NCI-H146 (cell line): ENCODE results near the gene ZNF791.
"Not testable (repeated sequence)": the region's sequence is repeated elsewhere in the genome, so short reads cannot be mapped to it uniquely, and the experiment has no call there.

Source experiments
- DNase-seq: peaks from one replicate; lab custom pipeline; 2025; lab: John Stamatoyannopoulos, UW

The ZNF791 gene

DNA sequence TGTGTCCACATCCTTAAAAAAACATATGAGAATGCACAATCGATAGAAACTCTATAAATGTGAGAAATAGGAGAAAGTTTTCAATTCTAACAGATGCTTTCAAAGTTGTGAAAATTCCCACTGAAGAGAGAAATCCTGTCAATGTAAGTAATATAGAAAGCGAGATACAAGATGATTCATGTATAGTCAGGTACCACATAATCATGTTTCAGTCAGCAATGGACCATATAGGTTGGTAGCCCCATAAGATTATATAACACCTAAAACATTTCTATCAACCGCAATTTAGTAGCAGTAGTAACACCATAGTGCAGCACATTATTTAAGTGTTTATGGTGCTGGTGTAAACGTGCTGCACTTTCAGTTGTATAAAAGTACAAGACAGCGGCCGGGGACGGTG lies 18.5 kb downstream of the ZNF791 start:
- DNase-seq, result no peak

DNA sequence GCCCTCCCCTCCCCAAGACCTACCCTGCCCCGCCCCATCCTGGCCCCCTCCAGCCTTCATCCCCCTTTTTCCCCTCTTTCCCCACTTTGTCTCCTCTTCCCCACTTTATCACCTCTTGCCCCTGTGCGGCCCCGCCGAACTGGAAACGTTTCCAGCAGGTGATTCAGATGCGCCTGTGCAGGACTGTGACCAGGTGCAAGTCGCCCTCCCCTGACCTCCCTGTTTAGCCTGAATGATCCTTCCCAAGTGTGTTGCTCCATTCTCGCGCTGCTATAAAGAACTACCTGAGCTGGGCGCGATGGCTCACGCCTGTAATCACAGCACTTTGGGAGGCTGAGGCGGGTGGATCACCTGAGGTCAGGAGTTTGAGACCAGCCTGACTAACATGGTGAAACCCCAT lies 25.9 kb downstream of the ZNF791 start:
- peak; percentile 28 for DNase-seq

DNA sequence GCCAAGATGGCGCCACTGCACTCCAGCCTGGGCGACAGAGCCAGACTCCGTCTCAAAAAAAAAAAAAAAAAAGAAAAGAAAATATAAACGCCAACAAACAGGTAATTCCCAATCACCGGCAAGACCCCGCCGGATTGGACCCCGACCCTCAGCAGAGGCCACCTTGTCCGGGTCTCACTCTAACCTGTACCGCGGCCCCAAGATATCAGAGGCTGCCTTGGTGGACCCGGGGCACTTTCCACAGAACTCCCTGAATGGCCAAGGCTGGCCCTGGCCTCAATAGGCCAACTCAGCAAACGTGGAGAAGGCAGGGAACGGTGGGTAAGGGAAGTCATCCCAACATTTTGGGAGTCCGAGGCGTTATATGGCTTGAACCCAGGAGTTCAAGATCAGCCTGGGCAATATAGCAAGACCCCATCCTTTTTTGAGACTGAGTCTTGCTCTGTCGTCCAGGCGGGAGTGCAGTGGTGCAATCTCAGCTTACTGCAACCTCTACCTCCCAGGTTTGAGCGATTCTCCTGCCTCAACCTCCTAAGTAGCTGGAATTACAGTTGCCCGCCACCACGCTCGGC lies 28.0 kb downstream of the ZNF791 start:
- no peak for DNase-seq

DNA sequence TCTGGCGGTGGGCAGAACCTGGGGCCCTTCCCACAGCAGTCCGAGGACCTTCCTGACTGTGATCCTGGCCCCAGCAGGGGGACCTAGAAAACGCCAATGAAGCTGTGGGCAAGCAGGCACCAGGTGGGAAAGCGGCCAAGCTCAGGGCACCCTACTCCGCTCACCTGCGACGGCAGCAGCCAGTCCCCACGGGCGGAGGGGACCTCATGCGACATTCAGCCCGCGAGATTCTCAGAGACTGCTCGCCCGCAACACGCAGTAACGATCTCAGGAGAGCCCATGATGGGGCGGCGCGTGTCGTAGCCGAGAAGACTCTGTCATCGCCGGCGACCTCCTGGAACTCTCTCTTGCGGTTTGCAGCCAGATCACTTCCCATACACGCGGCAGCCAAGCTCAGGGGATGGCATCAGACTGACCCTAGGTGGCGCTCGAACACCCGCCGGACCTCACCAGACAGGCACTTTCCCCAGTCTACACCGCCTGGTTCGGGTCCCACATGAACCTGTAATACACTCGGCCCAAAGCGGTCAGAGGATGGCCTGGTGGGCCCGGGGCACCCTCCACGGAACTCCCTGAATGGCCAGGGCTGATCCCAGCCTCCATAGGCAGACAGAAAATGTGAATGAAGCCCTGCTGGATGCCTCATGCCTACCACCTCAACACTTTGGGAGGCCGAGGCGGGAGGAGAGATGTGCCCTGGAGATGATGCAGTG lies 29.3 kb downstream of the ZNF791 start:
- DNase-seq, result peak; percentile 89

DNA sequence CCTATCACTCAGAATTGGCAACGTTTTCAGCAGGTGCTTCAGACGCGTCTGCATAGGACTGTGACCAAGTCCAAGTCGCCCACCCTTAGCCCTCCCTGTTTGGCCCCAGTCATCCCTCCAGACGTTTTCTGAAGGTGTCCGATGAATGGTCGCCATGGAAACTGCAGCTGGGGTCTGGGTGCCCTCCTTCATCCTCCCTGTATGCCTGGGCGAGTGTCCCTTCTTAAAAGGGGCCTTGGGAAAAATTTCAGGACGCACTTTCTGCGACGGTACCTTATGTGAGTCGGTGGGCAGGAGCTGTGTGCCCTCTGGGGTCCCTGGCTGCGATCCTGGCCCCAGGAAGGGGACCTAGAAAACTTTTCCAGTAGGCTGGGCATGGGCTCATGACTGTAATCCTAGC lies 30.7 kb downstream of the ZNF791 start:
- DNase-seq, result no peak

DNA sequence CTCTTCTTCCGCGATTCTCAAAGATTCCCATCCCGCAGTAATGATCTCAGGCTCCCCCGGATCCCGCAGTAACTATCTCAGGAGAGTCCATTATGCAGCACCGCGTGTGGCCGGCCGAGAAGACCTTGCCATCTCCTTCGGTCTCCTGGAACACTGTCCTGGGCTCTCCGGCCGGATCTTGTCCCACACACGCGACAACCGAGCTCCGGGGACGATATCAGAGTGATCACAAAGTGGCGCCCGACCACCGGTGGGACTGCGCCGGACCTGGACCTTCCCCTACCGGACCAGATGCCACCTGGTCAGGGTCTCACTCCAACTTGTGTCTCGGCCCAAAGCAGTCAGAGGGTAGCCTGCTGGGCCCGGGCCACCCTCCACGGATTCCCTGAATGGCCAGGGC lies 31.8 kb downstream of the ZNF791 start:
- DNase-seq, result no peak

DNA sequence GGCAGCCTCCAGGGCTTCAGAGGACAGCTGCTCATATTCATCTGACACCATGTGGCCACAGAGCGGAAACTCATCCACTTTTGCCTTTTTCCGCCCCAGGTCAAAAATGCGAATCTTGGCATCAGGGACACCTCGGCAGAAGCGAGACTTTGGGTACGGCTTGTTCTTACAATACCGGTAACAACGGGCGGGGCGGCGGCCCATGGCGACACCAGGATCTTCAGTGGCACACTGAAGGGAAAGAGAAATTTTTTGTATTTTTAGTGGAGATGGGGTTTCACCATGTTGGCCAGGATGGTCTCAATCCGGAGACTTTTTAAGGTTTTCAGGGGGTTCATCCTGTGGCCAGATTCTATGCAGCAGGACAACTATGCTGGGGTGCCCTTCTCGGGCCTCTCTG lies 33.0 kb downstream of the ZNF791 start:
- DNase-seq, result not testable (repeated sequence)

DNA sequence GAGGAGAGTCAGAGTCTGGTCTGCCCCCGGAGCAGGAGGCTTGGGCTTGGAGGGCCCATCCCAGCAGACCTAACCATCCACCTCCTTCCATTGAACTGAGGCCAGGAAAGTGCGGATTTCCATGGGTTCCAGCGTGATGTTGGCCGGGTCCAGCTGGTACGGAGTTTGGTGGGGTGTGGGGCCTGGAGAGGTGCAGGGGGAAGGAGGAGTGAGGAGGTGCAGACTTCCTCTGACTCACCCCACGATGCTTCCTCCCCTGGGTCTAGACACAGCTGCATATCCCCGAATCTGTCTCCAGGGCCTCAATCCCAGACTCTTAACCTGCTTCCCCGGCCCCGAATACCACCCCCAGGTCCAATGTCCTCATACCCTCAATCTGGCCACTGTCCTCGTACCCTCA lies 35.8 kb downstream of the ZNF791 start:
- no peak for DNase-seq

DNA sequence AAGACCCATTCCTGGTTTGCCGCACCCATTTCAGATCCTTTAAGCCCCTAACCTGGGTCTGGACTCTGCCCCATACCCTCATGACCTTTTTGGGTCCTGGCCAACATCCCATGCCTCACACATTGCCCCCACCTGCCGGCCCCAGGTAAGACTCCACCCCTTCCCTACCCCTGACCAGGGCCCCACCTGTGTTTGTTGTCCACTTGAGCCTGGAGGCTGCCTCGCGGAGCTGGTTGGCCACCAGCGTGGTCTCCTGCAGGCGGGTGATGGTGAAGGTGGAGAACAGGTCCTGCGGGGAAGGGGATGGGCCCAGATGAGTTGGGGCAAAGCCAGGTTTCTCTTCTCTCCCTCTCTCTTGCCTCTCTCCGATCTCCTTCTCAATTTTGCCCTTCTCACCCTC lies 36.3 kb downstream of the ZNF791 start:
- peak; percentile 87 for DNase-seq

DNA sequence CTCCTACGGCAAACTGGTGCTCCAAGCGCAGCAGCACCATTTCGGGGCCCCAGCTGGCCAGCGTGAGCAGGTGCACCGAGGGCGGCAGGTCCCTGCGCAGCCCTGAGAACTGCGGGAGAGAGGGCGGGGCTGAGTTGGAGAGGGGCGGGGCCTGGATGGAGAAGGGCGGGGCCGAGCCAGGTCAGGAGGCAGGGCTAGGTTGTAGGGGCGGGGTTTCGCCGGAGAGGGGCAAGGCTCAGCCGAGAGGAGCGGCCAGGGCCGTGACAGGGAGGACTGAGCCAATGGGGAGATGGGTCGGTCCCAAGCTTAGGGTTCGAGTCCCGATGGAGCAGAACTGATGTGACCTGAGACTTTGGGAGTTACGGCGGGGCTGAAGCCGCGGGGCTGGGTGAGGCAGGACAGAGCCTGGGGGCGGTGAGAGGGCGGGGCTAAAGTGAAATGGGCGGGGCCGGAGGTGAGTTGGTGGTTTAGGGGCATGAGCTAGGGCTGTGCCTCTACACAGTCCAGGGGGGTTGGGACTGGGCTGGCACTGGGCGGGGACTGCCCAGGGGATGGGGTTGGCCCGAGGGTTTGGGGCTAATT lies 36.9 kb downstream of the ZNF791 start:
- DNase-seq, result peak; percentile 97

DNA sequence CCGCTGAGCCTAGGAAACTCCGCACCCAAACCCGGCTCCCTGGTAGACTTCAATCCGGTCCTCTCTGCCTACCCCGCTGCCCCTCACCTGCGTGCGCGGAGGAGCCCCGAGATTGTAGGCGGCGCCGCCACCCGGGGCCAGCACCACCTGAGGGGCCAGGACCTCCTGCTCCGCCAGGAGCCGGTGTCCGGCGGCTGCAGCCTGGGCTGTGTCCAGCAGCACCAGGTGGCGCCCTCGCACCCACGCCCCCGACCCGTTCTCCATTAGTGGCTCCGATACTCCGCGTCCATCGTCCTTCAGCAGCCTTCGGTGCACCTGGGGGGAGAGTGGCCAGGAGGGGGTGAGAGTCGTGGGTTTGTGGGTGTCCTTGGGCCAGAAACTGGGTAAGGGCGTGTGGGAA lies 37.4 kb downstream of the ZNF791 start:
- peak; percentile 93 for DNase-seq

DNA sequence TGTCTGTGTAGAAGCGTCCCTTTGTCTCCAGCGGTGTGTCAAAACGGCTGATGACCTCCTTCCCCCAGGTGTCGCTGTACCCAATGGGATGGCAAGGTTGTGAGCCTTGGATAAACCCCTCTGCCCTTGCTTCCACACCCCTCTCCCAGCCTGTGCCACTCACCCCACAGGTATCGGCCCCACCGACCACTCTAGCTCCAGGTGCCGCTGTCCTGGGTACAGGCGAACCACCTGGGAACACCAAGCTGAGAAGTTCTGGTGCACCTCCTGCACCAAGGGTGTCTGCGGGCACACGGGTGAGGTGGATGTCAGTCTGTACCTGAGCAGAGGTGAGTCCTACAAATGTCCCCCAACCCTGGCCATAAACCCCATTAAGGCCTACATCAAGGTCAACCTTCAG lies 39.2 kb downstream of the ZNF791 start:
- DNase-seq, result no peak

DNA sequence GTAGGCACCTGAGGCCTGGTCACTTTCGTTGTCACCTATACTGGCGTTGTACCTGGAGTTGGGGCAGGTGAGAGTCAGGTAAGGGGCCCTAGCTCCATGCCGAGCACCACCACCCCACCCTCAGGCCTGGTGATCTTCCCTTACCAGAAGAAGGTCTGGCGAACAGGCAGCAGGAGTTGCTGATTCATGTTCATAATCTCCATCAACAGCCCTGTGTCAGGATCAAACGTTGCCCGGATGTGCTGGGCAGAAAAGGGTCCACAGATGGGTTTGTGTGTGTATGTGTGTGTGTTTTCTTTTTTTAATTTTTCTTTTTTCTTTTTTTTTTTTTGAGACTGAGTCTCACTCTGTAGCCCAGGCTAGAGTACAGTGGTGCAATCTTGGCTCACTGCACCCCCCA lies 41.5 kb downstream of the ZNF791 start:
- no peak for DNase-seq

DNA sequence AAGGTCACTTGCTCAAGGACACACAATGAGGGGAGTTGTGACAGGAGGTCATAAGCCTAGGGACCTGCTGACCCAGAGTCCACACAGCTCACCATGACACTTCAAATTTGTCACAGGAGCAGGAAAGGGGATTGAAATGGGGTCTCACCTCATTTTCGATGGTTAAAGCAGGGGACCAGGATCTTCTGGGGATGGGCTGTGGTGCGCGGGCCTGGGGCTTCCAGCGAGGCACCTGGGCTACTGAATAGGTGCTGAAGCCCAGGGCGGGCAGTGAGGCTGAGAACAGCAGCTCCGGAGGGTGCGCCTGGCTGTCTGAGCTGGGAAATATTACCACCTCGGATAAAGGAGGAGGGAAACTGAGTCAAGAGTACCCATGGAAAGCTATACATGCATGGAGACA lies 44.8 kb downstream of the ZNF791 start:
- no peak for DNase-seq

DNA sequence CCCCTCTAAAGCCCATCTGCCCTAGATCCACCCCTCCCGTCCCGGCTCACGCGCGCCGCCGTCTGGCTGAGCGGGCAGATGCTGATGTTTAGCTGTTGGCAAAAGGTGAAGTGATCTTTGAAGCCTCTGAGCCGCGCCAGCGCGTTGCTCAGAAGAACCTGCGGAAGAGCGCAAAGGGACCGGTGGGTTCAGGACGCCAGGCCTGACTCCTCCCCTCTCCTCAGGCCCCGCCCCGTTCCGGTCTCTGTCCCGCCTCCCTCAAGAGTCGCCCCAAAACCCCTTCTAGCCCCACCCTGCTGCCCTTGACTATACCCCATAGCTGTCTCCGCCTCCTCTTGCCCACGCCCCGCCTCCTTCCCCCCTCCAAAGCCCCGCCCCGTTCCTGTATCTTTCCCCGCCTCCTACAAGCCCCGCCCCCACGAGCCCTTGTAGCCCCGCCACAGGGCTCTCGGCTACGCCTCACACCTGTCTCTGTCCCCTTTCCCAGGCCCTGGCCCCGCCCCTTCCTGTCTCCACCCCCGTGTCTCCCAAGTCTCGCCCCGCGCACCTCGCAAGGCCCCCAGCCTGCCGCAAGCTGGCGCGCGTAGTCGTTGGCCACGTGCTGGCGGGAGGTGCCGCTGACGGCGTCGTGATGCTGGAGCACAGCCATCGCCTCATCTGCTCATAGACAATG lies 46.3 kb downstream of the ZNF791 start:
- DNase-seq, result no peak

DNA sequence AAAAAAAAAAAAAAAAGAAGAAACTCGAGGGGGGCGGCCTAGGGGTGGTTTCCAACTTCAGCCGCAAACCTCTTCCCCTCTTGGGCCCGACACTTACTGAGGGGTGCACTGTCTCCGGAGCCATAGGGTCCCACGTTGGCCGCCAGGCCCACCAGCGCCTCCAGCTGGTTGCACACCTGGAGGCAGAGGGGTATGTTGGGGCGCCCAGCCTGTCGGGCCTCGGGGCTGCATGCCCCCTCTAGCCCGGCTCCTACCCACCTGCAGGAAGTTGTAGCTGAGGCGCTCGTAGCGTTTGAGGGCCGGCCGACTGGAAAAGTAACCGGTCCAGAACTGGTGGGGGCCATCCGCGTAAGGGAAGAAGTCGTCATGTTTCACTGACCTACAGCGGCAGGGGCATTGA lies 47.2 kb downstream of the ZNF791 start:
- no peak for DNase-seq

DNA sequence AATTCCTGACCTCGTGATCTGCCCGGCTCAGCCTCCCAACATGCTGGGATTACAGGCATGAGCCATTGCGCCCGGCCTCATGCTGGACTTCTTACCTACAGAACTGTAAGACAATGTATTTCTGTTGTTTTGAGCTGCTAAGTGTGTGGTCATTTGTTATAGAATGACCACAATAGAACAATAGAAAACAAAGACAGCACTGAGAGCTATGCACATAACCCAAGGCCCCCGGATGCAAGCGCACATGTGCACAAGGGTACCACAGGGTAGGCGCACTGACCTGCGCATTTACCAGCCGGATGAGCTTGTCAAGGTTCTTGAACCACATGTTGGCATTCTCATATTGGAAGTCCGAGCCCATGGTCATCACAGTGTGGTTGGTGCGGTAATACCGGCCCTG lies 50.3 kb downstream of the ZNF791 start:
- no peak for DNase-seq

DNA sequence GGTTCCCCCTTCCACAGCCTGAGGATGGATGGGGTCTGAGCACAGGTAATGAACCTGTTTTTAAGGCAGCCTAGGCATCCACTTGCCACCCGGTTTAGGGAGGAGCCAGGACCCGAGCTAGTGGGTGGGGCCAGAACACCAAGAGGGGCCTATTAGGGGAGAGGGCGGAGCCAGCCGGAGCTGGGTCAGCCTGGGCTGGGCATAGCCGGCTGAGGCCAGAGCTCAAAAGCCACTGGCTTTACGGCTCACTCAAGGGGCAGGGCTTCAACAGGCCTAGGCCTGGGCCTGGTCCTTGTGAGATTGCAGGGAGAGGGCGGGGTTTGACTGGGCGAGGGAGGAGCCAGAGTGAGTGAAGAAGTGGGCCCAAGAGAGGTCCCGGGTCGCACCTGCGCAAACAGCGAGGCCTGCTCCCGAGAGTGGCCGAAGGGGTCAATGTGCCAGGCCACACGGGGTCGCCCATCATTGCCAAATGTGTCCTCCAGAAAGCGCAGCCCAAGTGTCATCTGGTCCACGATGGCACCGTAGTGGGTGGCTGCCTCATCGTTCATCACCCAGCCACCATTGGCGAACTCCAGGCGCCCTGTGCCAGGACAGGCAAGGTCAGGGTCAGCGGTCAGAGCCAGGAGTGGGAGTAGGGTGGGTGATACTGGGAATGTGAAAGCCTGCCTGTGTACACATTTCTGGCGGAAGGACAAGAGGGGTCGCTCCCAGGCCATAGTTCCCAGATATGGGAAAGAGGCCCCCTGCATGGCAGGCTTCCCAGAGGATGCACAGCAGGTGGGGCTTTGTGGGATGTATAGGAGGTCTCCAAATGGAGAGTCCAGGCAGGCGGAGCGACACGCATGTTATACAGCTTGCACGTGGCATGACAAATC lies 53.9 kb downstream of the ZNF791 start:
- DNase-seq, result peak; percentile 37

DNA sequence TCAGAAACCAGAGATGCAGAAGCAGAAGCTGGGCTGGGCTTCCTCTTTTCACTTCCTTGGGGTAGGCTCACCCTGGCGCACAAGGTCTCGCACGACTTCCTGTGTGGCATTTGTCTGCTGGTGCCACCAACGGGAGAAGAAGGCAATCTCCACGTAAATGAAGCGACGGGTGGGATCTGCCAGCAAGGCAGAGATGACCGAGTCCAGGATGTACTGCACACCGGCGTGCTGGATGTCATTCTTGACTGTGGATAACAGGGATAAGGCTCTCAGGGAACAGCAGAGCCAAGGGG lies 54.5 kb downstream of the ZNF791 start:
- no peak for DNase-seq

DNA sequence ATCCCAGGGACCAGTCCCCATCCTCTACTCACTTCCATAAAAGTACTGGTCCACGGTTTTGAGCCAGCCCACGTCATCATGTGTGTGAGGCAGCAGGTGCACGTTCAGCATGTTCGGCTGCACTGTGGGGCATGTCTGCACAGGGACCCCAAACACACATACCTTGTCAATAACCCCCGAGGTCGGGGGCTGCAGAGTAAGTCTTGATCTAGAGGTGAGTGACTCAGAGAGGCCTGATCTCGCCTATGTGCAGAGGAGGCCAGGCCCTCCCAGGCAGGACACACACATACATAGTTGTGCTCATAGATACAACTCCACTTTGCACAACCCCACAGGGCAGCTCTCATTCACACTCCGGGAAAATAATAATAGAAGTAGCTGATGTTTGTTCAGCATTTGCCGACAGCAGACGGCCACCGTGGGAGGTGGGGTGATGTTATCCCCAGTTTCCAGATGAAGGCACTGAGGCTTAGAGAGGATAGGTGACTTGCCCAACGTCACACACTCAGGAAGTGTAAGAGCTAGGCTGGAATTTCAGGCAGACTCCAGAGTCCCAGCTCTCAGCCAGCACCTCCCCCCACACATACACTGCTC lies 55.0 kb downstream of the ZNF791 start:
- DNase-seq, result no peak

DNA sequence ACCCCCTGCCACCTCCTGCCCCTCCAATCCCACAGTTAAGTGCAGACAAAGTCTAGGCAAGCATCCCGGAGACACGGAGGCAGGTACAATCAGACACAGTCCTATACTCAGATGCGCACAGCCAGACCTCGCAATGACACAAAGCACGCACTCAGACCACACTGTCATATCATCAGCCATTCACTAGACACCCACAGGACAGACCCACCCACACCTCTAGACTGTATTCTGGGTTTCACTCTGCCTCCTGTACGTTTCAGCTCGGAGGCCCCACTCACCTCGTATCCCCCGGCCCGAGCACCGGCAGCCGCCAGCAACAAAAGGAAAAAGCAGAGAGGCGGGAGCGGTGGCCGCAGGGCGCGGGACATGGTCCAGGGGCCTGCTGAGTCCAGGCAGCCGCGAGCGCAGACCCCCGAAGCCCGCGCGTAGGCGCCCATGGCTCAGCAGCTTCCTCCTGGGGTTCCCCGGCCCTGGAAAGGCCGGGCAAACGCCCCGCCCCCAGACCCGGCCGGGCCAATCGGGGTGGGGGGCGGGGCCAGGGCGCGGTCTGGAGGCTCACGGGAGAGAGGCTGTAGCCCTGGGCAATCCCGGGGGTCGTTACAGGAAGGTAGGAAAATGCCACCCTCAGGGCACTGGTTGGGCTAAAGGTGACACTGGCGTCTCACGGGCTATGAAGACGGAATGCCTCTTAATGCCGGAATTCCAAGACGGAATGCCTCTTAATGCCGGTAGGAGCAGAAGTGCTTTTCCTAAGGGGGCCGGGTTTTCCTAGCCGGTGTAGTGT lies 55.7 kb downstream of the ZNF791 start, which contains the start of the genes MAN2B1 and WDR83:
TSS of gene MAN2B1 (minus strand) at position 478 of the 784 bp plus-strand sequence. CDS start at position 437, 41 bp downstream.
TSS of gene WDR83 (plus strand) at position 543 of the 784 bp plus-strand sequence. CDS start 2,984 bp downstream, outside the sequence.
- peak; percentile 92 for DNase-seq
